NCI-H82 (cell line): ENCODE measurements around the gene DNAH11.
"Not testable (repeated sequence)": the region's sequence is repeated elsewhere in the genome, so short reads cannot be mapped to it uniquely, and the experiment has no call there.

Source experiments
- DNase-seq: peaks from one replicate; lab custom pipeline; 2025; lab: John Stamatoyannopoulos, UW

The DNAH11 gene

GRCh38 chr7:21927693-21928092 lies 384.9 kb downstream of the DNAH11 start:
- peak; percentile 95 for DNase-seq

GRCh38 chr7:21933293-21933692 lies 390.5 kb downstream of the DNAH11 start:
- DNase-seq, result not testable (repeated sequence)

- no peak for DNase-seq
Measured at GRCh38 chr7:21934808-21935207, 392.0 kb downstream of the DNAH11 start.

- DNase-seq, result no peak
Measured at GRCh38 chr7:21938463-21938862, 395.6 kb downstream of the DNAH11 start.

GRCh38 chr7:21939136-21939857 lies 396.5 kb downstream of the DNAH11 start:
- DNase-seq, result no peak

DNA sequence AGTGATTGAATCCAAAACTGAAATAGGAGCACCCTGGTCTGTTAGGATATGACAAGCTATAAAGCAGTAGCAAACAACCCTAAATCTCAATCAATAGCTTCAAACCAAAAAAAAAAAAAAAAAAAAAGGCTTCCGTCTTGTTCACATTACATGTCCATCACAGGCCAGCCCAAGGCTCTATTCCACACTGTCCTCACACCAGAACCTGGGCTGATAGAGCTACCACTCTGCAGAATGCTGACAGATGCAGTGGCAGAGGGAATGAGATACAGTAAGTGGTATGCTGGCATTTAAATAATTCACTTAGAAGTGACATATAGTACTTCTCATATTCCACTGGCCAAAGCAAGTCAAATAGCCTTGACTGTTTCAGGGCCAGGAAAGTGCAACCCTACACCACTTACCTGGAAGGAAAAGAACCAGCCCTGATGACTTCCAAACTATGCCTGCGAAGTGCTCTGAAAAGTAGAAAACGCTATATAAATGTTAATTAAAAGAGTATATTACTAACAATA lies 397.1 kb downstream of the DNAH11 start:
- DNase-seq, result no peak

GRCh38 chr7:21941611-21942141 lies 398.8 kb downstream of the DNAH11 start:
- DNase-seq, result no peak

GRCh38 chr7:21942955-21943354 lies 400.1 kb downstream of the DNAH11 start:
- peak; percentile 17 for DNase-seq

DNA sequence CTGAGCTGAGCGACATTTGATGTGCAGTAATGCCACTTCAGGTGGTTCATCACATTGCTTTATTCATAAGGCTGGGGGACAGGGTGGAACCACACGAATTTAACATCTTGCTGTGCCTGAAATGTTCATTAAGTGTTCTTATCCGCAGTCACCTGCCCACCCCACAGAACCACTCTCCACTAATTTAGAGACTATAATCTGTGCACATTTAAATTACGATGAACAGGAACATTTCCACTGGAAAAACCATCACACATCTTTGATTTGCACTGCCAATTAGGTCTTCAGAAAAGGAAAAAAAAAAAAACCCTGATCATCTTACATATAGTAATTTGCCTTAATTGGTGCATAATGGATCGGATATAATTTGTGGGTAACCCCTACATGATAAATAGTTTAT lies 400.6 kb downstream of the DNAH11 start:
- no peak for DNase-seq

DNA sequence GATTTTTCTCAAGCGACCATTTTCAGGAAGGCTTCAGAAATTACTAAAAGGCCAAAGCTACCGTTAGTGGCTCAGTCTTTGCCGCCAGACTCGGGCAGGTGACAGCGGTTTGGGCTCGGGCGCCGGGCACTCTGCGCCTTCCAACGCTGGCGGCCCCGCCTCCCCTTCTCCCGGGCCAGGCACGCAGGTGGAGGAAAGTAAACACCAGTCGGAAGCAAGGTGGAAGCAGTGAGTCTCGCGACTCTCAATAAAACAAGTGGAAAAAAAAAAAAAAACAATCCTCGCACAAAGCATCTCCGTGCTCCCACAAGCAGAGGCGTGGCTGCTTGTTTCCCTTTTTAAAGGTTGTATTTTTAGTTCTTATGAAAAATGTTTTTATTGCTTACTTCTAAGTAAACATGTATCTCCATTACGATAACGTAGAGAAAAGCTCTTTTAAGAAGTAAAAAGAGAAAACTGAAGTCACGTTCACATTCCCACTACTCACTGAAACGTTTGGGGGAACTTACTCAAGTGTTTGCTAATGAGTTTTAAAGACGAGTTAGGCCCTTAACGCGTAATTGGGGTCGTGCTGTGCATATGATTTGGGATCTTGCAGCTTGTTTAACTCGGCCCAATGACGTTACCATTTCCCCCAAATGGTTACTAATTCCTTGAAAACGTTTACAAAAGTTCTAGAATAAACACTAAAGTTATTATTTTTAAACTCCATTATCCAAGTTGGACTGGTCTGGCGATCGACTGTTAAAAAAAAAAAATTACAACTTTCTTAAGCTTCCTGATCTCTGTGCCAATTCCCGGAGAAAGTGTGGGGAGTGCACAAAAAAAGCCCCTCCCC lies 402.0 kb downstream of the DNAH11 start:
- DNase-seq, result peak; percentile 46

GRCh38 chr7:21945454-21946221 lies 402.8 kb downstream of the DNAH11 start, which contains the start of gene CDCA7L:
Gene CDCA7L, minus strand, starts transcription at chr7:21945899. Its CDS starts 95 bp downstream, at chr7:21945804.
- peak; percentile 87 for DNase-seq

- peak; percentile 49 for DNase-seq
Measured at GRCh38 chr7:21946222-21946709, 403.4 kb downstream of the DNAH11 start.

- no peak for DNase-seq
Measured at GRCh38 chr7:21947056-21947455, 404.2 kb downstream of the DNAH11 start.

DNA sequence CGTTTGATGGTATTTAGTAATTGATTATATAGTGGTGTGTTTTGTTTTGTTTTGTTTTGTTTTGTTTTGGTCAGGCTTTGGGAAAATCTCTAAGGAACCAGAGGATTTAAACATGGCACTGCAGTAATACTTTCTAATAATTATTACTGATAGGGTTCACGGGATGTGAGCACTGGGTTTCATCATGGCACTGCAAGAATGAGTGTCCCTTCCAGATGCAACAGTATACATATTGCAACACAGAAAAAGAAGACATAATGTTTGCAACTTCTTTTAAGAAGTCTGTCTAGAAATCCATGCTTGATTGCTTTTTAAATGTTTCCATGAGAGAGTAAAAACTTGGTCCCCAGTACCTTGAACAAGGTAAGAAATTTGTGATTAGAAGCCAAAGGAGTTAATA lies 405.1 kb downstream of the DNAH11 start:
- no peak for DNase-seq

- no peak for DNase-seq
Measured at GRCh38 chr7:21948364-21948763, 405.5 kb downstream of the DNAH11 start.

DNA sequence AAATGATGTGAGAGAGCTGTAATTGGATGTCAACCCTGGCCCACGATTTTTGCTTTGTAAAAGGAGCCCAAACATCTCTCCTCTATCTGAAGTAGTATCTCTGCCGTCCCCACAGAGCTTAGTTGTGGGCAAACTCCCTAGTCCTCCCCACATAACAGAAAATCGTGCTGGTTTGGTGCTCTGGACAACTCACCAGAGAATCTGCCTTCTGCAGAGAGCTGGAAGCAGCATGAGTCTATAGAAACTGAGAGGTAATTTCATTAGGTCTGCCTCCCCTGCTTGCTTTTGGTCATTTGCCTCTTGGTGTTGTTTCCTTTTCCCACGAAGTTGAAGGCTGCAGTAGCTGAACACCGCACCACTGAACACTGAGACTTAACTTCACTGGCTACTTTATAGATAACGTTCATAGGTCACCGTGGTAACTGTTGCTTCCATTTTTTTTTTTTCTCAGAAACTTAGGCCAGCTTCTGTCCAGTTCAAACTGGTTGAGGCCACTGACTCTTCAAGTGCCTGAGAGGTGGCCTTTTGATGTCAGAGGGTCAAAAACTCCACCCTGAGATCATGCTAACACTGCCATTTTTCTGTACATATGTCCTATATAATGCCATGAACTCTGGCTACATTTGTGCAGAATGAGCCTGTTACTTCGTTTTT lies 406.2 kb downstream of the DNAH11 start:
- DNase-seq, result no peak
